Forelimb muscle (tissue), 1 donor: ENCODE data around the gene UBAC2. TPM values are rescaled to one million over a fixed set of nuclear protein-coding genes. Genes with fewer than 3 reads are reported as not detected.
"Not testable (repeated sequence)": the region's sequence is repeated elsewhere in the genome, so short reads cannot be mapped to it uniquely, and the experiment has no call there.

Experiments
- DNase-seq: peaks from one replicate; pipeline ENCODE4 v3.0.0-alpha.2; 2013; ENCODE audit warnings: low read depth
- polyA plus RNA-seq: library from polyadenylated mRNA; unstranded; fragments of 120-200 nt; gene quantifications from one replicate; pipeline ENCODE4 v1.2.1, GENCODE V29; 2013; ENCODE audit not compliant: insufficient read length

Gene UBAC2
- polyA plus RNA-seq, 1 donor = 97.0 TPM

GRCh38 chr13:99214232-99214631 lies 13.6 kb downstream of the UBAC2 start:
- DNase-seq = no peak

- DNase-seq = no peak
Measured at GRCh38 chr13:99214731-99215130, 14.1 kb downstream of the UBAC2 start.

- no peak for DNase-seq
Measured at GRCh38 chr13:99215184-99215830, 14.7 kb downstream of the UBAC2 start.

GRCh38 chr13:99217461-99218110 lies 16.9 kb downstream of the UBAC2 start:
- DNase-seq = no peak

GRCh38 chr13:99218126-99218525 lies 17.5 kb downstream of the UBAC2 start:
- DNase-seq = no peak

- DNase-seq = no peak
Measured at GRCh38 chr13:99218545-99218944, 17.9 kb downstream of the UBAC2 start.

GRCh38 chr13:99218969-99219368 lies 18.3 kb downstream of the UBAC2 start:
- no peak for DNase-seq

- DNase-seq = no peak
Measured at GRCh38 chr13:99220199-99220935, 19.7 kb downstream of the UBAC2 start.

GRCh38 chr13:99221567-99222239 lies 21.0 kb downstream of the UBAC2 start:
- DNase-seq = no peak

GRCh38 chr13:99223587-99223986 lies 22.9 kb downstream of the UBAC2 start:
- no peak for DNase-seq

- DNase-seq = no peak
Measured at GRCh38 chr13:99224021-99224420, 23.4 kb downstream of the UBAC2 start.

- DNase-seq = no peak
Measured at GRCh38 chr13:99225078-99225477, 24.4 kb downstream of the UBAC2 start.

- DNase-seq = no peak
Measured at GRCh38 chr13:99226513-99226912, 25.9 kb downstream of the UBAC2 start.

- DNase-seq = no peak
Measured at GRCh38 chr13:99227331-99227900, 26.8 kb downstream of the UBAC2 start.

GRCh38 chr13:99227909-99228688 lies 27.4 kb downstream of the UBAC2 start:
- no peak for DNase-seq

- DNase-seq = no peak
Measured at GRCh38 chr13:99228737-99229691, 28.4 kb downstream of the UBAC2 start.

- DNase-seq = not testable (repeated sequence)
Measured at GRCh38 chr13:99230588-99230987, 29.9 kb downstream of the UBAC2 start.

- no peak for DNase-seq
Measured at GRCh38 chr13:99230991-99231390, 30.3 kb downstream of the UBAC2 start.

- DNase-seq = no peak
Measured at GRCh38 chr13:99231721-99232120, 31.1 kb downstream of the UBAC2 start.
